Ovary (tissue), 3 donors: ENCODE data around the gene MZT2A.

Experiments
- CTCF ChIP-seq, 3 donors: fragments of 450-650 bp in 2 of 3; fragments of 200-600 bp in 1 of 3; IDR thresholded peaks; one replicate each; pipeline versions ENCODE4 v1.5.1 to v1.8.0; 2016 to 2022; ENCODE audit warnings: antibody characterized with exemption in 3 of 3, mild to moderate bottlenecking in 1 of 3
- EP300 ChIP-seq: sonication (generic); formaldehyde crosslinking; IDR thresholded peaks from one replicate; pipeline ENCODE4 v1.6.1; 2017; ENCODE audit warnings: antibody characterized with exemption
- POLR2A ChIP-seq: fragments of 450-650 bp; IDR thresholded peaks from one replicate; pipeline ENCODE4 v1.6.1; 2017; ENCODE audit warnings: antibody characterized with exemption, mild to moderate bottlenecking, moderate library complexity
- donor health status: DM: no; HTN: no; CAD: no.

GRCh38 chr2:131521961-131522781 is 30.0 kb upstream of the MZT2A start:
- no peak for TF ChIP-seq EP300
- TF ChIP-seq CTCF (IDR thresholded peaks at IDR 0.05), result no peak
- no peak for TF ChIP-seq POLR2A
